ENCODE measurements around the gene PADI2. TPM values are rescaled to one million over a fixed set of nuclear protein-coding genes. Genes with fewer than 3 reads are reported as not detected.

PADI2 gene
- total and polyA plus RNA-seq, 2 experiments from 2014 or later = 1.7 to 4.3 TPM

DNA sequence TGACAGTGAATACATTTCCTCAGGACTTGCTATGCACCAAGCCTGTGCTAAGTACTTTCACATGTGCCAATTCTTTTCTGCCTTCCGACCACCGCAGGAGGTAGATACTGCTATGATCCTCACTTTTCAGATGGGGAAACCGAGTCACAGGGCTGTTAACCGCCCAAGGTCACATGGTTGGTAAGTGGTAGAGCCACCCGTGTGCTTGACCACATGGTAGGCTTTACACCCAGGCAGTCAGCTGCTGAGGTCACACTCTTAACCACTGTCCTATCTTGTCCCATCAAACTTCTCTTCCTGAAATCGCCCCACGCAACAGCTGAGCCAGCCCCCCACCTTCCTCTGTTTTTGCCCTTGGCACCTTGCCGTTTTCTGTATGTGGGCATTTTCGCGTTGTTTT lies 34.5 kb downstream of the PADI2 start:
- Histone ChIP-seq H3K4me2 (no peak overlapping the region), H3F3A (replicated peaks; ENCODE audit: low read depth) (no peaks in the 10 kb centered on the region), H3K4me3 (no peak overlapping the region), H3K9me2 (ENCODE audit: insufficient read depth) (no peaks in the 10 kb centered on the region), H3K27me3 (ENCODE audit: insufficient read depth) (no peaks in the 10 kb centered on the region), H3K79me2 (replicated peaks; ENCODE audit: insufficient read depth) (no peaks in the 10 kb centered on the region), H2AFZ (no peak overlapping the region), H3K27ac (ENCODE audit: low read depth) (no peak overlapping the region), H4K20me1 (replicated peaks; ENCODE audit: insufficient read depth) (no peaks in the 10 kb centered on the region), H3K36me3 (ENCODE audit: insufficient read depth) (no peaks in the 10 kb centered on the region), H3K4me1 (ENCODE audit: insufficient read depth) (no peaks in the 10 kb centered on the region)
- ATAC-seq (no peak), DNase-seq (ENCODE audit: low spot score) (no peak)
- H3K27ac Mint-ChIP-seq = no peak overlapping the region
- H3K4me1 Mint-ChIP-seq = no peaks in the 10 kb centered on the region
- no peaks in the 10 kb centered on the region for H3K9me3 Mint-ChIP-seq
- H3K4me3 Mint-ChIP-seq = no peak overlapping the region
- peaks cover 11% of the 10 kb centered on the region for H3K27me3 Mint-ChIP-seq (ENCODE audit: insufficient read depth, low read depth, poor library complexity)
- TF ChIP-seq ZNF114 (CRISPR knock-in tag; IDR thresholded peaks at IDR 0.05) (no peak), CTCF (conservative IDR thresholded peaks at IDR 0.05; ENCODE audit: low read depth in 2 of 2) (no peak)
- TF ChIP-seq, protein P1, sequence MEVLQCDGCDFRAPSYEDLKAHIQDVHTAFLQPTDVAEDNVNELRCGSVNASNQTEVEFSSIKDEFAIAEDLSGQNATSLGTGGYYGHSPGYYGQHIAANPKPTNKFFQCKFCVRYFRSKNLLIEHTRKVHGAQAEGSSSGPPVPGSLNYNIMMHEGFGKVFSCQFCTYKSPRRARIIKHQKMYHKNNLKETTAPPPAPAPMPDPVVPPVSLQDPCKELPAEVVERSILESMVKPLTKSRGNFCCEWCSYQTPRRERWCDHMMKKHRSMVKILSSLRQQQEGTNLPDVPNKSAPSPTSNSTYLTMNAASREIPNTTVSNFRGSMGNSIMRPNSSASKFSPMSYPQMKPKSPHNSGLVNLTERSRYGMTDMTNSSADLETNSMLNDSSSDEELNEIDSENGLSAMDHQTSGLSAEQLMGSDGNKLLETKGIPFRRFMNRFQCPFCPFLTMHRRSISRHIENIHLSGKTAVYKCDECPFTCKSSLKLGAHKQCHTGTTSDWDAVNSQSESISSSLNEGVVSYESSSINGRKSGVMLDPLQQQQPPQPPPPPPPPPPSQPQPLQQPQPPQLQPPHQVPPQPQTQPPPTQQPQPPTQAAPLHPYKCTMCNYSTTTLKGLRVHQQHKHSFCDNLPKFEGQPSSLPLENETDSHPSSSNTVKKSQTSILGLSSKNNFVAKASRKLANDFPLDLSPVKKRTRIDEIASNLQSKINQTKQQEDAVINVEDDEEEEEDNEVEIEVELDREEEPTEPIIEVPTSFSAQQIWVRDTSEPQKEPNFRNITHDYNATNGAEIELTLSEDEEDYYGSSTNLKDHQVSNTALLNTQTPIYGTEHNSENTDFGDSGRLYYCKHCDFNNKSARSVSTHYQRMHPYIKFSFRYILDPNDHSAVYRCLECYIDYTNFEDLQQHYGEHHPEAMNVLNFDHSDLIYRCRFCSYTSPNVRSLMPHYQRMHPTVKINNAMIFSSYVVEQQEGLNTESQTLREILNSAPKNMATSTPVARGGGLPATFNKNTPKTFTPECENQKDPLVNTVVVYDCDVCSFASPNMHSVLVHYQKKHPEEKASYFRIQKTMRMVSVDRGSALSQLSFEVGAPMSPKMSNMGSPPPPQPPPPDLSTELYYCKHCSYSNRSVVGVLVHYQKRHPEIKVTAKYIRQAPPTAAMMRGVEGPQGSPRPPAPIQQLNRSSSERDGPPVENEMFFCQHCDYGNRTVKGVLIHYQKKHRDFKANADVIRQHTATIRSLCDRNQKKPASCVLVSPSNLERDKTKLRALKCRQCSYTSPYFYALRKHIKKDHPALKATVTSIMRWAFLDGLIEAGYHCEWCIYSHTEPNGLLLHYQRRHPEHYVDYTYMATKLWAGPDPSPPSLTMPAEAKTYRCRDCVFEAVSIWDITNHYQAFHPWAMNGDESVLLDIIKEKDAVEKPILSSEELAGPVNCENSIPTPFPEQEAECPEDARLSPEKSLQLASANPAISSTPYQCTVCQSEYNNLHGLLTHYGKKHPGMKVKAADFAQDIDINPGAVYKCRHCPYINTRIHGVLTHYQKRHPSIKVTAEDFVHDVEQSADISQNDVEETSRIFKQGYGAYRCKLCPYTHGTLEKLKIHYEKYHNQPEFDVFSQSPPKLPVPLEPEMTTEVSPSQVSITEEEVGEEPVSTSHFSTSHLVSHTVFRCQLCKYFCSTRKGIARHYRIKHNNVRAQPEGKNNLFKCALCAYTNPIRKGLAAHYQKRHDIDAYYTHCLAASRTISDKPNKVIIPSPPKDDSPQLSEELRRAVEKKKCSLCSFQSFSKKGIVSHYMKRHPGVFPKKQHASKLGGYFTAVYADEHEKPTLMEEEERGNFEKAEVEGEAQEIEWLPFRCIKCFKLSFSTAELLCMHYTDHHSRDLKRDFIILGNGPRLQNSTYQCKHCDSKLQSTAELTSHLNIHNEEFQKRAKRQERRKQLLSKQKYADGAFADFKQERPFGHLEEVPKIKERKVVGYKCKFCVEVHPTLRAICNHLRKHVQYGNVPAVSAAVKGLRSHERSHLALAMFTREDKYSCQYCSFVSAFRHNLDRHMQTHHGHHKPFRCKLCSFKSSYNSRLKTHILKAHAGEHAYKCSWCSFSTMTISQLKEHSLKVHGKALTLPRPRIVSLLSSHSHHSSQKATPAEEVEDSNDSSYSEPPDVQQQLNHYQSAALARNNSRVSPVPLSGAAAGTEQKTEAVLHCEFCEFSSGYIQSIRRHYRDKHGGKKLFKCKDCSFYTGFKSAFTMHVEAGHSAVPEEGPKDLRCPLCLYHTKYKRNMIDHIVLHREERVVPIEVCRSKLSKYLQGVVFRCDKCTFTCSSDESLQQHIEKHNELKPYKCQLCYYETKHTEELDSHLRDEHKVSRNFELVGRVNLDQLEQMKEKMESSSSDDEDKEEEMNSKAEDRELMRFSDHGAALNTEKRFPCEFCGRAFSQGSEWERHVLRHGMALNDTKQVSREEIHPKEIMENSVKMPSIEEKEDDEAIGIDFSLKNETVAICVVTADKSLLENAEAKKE (CRISPR knock-in tag; IDR thresholded peaks at IDR 0.05) = no peak
- H3K36me3 Mint-ChIP-seq (ENCODE audit: low read depth) = no peaks in the 10 kb centered on the region

DNA sequence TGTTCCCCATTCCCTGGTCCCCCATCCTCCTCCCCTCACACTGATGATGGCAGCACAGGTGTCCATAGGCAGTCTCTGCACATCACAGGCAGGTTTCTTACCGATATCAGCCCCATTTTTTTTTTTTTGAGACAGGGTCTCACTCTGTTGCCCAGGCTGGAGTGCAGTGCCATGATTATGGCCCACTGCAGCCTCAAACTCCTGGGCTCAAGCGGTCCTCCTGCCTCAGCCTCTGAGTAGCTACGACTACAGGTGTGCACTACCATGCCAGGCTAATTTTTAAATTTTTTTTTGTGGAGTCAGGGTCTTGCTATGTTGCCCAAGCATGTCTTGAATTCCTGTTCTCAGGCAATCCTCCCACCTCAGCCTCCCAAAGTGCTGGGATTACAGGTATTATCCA lies 36.5 kb downstream of the PADI2 start:
- Mint-ChIP-seq H3K4me1 (no peaks in the 10 kb centered on the region), H3K4me3 (no peak overlapping the region), H3K9me3 (no peaks in the 10 kb centered on the region), H3K27ac (no peak overlapping the region), H3K27me3 (ENCODE audit: insufficient read depth, low read depth, poor library complexity) (peaks cover 11% of the 10 kb centered on the region), H3K36me3 (ENCODE audit: low read depth) (no peaks in the 10 kb centered on the region)
- Histone ChIP-seq H3K36me3 (ENCODE audit: insufficient read depth) (no peaks in the 10 kb centered on the region), H2AFZ (no peak overlapping the region), H3K4me2 (no peak overlapping the region), H3K79me2 (replicated peaks; ENCODE audit: insufficient read depth) (no peaks in the 10 kb centered on the region), H3F3A (replicated peaks; ENCODE audit: low read depth) (no peaks in the 10 kb centered on the region), H3K27ac (ENCODE audit: low read depth) (no peak overlapping the region), H3K9me2 (ENCODE audit: insufficient read depth) (no peaks in the 10 kb centered on the region), H4K20me1 (replicated peaks; ENCODE audit: insufficient read depth) (no peaks in the 10 kb centered on the region), H3K4me1 (ENCODE audit: insufficient read depth) (no peaks in the 10 kb centered on the region), H3K4me3 (no peak overlapping the region), H3K27me3 (ENCODE audit: insufficient read depth) (no peaks in the 10 kb centered on the region)
- no peak for ATAC-seq
- DNase-seq (ENCODE audit: low spot score) = no peak
- TF ChIP-seq POLR2AphosphoS5 (IDR thresholded peaks at IDR 0.05; ENCODE audit: low read depth) (no peak), CTCF (conservative IDR thresholded peaks at IDR 0.05; ENCODE audit: low read depth in 2 of 2) (no peak), ZNF114 (CRISPR knock-in tag; IDR thresholded peaks at IDR 0.05) (no peak), JUNB (IDR thresholded peaks at IDR 0.05; ENCODE audit: unreplicated experiment) (no peak), NANOG (IDR thresholded peaks at IDR 0.05; ENCODE audit: borderline replicate concordance) (no peak)
- TF ChIP-seq, protein P2, sequence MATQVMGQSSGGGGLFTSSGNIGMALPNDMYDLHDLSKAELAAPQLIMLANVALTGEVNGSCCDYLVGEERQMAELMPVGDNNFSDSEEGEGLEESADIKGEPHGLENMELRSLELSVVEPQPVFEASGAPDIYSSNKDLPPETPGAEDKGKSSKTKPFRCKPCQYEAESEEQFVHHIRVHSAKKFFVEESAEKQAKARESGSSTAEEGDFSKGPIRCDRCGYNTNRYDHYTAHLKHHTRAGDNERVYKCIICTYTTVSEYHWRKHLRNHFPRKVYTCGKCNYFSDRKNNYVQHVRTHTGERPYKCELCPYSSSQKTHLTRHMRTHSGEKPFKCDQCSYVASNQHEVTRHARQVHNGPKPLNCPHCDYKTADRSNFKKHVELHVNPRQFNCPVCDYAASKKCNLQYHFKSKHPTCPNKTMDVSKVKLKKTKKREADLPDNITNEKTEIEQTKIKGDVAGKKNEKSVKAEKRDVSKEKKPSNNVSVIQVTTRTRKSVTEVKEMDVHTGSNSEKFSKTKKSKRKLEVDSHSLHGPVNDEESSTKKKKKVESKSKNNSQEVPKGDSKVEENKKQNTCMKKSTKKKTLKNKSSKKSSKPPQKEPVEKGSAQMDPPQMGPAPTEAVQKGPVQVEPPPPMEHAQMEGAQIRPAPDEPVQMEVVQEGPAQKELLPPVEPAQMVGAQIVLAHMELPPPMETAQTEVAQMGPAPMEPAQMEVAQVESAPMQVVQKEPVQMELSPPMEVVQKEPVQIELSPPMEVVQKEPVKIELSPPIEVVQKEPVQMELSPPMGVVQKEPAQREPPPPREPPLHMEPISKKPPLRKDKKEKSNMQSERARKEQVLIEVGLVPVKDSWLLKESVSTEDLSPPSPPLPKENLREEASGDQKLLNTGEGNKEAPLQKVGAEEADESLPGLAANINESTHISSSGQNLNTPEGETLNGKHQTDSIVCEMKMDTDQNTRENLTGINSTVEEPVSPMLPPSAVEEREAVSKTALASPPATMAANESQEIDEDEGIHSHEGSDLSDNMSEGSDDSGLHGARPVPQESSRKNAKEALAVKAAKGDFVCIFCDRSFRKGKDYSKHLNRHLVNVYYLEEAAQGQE (IDR thresholded peaks at IDR 0.05; ENCODE audit: unreplicated experiment) = no peak
